Immature natural killer cell (primary cell): ENCODE results near the gene CTSS. TPM values are rescaled to one million over a fixed set of nuclear protein-coding genes. Genes with fewer than 3 reads are reported as not detected.
"Not testable (repeated sequence)": the region's sequence is repeated elsewhere in the genome, so short reads cannot be mapped to it uniquely, and the experiment has no call there.

ENCODE experiments used
- DNase-seq, 3 donors: peaks; one replicate each; pipeline ENCODE4 v3.0.0; 2022; ENCODE audit warnings: mixed read lengths in 1 of 3
- H3K27ac Mint-ChIP-seq, 6 donors: one replicate each; pipeline ENCODE4 v1.8.0; 2020; ENCODE audit warnings: mixed read lengths in 6 of 6, mild to moderate bottlenecking in 5 of 6, inconsistent platforms in 4 of 6, moderate library complexity in 3 of 6
- H3K27me3 Mint-ChIP-seq, 3 donors: one replicate each; pipeline ENCODE4 v1.8.0; 2020 to 2021; ENCODE audit warnings: low read depth in 3 of 3, mild to moderate bottlenecking in 3 of 3, mixed read lengths in 3 of 3, moderate library complexity in 3 of 3, inconsistent platforms in 1 of 3
- H3K36me3 Mint-ChIP-seq, 3 donors: one replicate each; pipeline ENCODE4 v1.8.0; 2020; ENCODE audit warnings: mixed read lengths in 3 of 3, inconsistent platforms in 2 of 3, mild to moderate bottlenecking in 2 of 3
- H3K4me1 Mint-ChIP-seq, 2 donors: one replicate each; pipeline ENCODE4 v1.8.0; 2020; ENCODE audit warnings: inconsistent platforms in 2 of 2, mild to moderate bottlenecking in 2 of 2, mixed read lengths in 2 of 2, moderate library complexity in 1 of 2
- H3K4me3 Mint-ChIP-seq, 5 donors: one replicate each; pipeline ENCODE4 v1.8.0; 2020; ENCODE audit warnings: mild to moderate bottlenecking in 5 of 5, mixed read lengths in 5 of 5, inconsistent platforms in 3 of 5, moderate library complexity in 3 of 5
- H3K9me3 Mint-ChIP-seq, 6 donors: one replicate each; pipeline ENCODE4 v1.8.0; 2020; ENCODE audit warnings: mild to moderate bottlenecking in 6 of 6, mixed read lengths in 6 of 6, inconsistent platforms in 4 of 6, moderate library complexity in 3 of 6
- polyA plus RNA-seq, 3 donors: library from polyadenylated mRNA; unstranded; fragments of 300-500 nt; fragmentation: Illumina TruSeq; gene quantifications; one replicate each; pipeline ENCODE4 v1.2.3, GENCODE V29; 2021

The CTSS gene
- 100 to 1,000 TPM; 162 to 235 (median 177) TPM for polyA plus RNA-seq

DNA sequence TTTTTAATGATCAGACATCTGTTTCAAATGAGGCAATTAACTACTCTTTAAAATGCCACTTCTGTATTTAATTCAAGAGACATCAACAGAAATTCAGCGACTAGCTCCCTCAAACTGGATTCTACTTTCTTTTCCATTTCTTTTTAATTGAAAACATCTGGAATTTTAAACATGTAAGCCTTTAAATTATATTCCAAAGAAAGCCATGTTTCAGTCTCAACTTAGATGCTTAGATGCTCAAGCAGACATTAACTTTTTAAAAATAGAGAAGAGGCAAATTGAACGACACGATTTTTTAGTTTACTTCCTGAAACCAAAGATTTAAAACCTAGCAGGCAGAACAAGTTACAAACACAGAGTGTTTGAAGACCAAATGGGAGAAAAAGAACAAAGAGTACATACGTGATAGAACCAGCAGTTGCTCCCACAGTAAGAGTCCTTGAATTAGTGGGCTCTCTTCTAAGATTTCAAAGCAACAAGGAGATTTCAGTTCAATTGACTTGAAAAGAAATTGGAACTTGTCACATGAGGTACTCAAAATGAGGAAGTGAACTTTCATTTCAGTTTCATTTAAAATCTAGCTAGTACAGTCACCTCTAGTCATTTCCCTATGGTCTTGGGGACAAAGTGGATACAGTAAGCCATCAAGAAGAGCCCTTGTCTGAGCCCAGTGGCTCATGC, at the start of gene CTSS:
Gene CTSS, minus strand, starts transcription at position 483 of the 681 bp plus-strand sequence. CDS start 1,015 bp downstream, outside the sequence.
- peaks cover 3 to 8% (median 4%) of the 10 kb centered on the region in 3 donors for H3K36me3 Mint-ChIP-seq
- H3K9me3 Mint-ChIP-seq, result no peaks in the 10 kb centered on the region
- peak within 1 kb of the TSS; percentile 90 to 97 (median 94) for H3K27ac Mint-ChIP-seq
- peak; percentile 27 to 44 (median 35) for DNase-seq
- H3K4me3 Mint-ChIP-seq, result peak within 1 kb of the TSS; percentile 90 to 99 (median 92)
- peaks cover 35 to 55% of the 10 kb centered on the region in 2 donors for H3K4me1 Mint-ChIP-seq
- peaks cover 0 to 3% (median 3%) of the 10 kb centered on the region in 3 donors for H3K27me3 Mint-ChIP-seq

DNA sequence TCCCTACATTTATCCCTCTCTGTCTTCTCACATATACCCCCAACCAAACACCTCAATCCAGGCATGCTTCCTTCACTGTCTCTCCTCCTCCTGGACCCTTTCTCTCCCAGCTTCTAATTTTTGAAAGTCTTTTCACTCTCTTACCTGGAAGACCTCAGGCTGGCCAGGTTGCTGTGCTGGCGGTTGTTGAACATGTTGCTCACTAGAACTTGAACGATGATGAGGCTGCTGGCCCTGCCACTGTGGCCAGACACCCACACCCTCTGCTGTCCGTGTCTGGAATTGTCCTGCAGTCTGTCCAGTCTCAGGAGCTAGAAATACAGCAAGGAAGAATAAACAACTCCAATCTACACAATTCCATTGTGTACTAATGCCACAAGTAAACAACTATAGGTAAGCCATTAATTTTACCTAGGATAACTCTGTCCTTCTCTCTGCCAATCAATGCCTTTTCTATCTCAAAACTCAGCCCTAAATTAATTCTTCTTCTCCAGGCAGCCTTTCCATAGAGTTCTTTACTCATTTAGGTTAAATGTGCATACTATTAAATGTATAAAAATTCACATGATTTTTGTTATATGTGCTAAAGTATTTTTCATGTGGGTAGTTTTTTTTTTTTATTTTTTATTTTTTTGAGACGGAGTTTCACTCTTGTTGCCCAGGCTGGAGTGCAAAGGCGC, 47.6 kb upstream of the CTSS start:
- DNase-seq, result peak in 1 of 3 donors; percentile 5
- no peak overlapping the region for H3K4me3 Mint-ChIP-seq
- H3K36me3 Mint-ChIP-seq, result peaks cover 14 to 27% (median 18%) of the 10 kb centered on the region in 3 donors
- peaks cover 0 to under 1% (median 0%) of the 10 kb centered on the region in 3 donors for H3K27me3 Mint-ChIP-seq
- peaks cover 0 to under 1% of the 10 kb centered on the region in 2 donors for H3K4me1 Mint-ChIP-seq
- no peak overlapping the region for H3K27ac Mint-ChIP-seq
- no peaks in the 10 kb centered on the region for H3K9me3 Mint-ChIP-seq

- peaks cover 11 to 14% of the 10 kb centered on the region in 2 donors for H3K4me1 Mint-ChIP-seq
- no peak for DNase-seq
- peaks cover 0 to 8% (median 1%) of the 10 kb centered on the region in 3 donors for H3K27me3 Mint-ChIP-seq
- H3K27ac Mint-ChIP-seq, result peak overlapping the region in 1 of 6 donors; percentile 26
- no peak overlapping the region for H3K4me3 Mint-ChIP-seq
- H3K9me3 Mint-ChIP-seq, result no peaks in the 10 kb centered on the region
- H3K36me3 Mint-ChIP-seq, result peaks cover 4 to 11% (median 8%) of the 10 kb centered on the region in 3 donors
Measured at GRCh38 chr1:150810958-150811659, 45.5 kb upstream of the CTSS start.

DNA sequence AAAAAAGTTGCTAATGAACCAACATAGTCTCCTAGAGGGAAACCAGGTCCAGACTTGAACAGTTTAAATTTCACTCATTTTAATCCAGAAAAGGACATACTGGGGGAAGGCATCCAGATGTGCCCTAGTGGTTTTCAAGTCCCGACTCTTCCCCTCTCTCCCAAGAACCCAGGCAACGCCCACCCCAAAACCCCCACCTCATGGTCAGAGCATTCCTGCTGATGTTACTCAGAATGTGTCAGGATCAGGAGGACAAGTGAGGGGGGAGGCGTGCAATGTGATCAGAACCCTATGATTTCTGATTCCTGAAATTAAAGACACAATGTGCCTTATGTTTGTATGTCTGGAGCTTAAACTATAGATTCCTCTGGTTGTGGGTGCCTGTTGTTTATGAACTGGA, 44.1 kb upstream of the CTSS start:
- H3K36me3 Mint-ChIP-seq, result peaks cover 0 to 7% (median 4%) of the 10 kb centered on the region in 3 donors

DNA sequence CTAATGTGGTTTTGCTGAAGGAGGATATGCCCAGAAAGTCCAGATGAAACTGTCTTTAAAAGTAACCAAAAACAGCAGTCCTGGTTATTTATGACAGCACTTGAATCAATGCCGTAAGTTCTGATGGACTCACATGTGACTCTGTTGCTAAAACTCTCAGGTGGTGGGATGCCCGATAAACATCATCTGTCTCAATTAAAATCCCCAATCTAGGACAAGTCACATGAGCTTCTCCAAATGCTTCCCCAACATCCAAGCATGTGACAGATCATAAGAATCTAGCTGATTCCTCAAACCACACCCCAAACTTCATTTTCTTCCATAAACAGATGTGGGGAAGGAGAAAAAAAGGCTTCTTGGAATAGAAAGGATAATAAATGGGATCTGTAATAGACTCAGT, 43.3 kb upstream of the CTSS start:
- Mint-ChIP-seq H3K9me3 (no peaks in the 10 kb centered on the region), H3K36me3 (peaks cover 0 to 7% (median 3%) of the 10 kb centered on the region in 3 donors), H3K4me3 (no peak overlapping the region), H3K27ac (no peak overlapping the region), H3K4me1 (peaks cover 11 to 14% of the 10 kb centered on the region in 2 donors), H3K27me3 (peaks cover 0 to 8% (median 1%) of the 10 kb centered on the region in 3 donors)
- DNase-seq, result no peak

More for the DNA sequence above, 44.1 kb upstream of the CTSS start:
- peak overlapping the region in 1 of 6 donors; percentile 27 for H3K27ac Mint-ChIP-seq
- no peak overlapping the region for H3K4me3 Mint-ChIP-seq
- DNase-seq, result no peak
- peaks cover 0 to 8% (median 1%) of the 10 kb centered on the region in 3 donors for H3K27me3 Mint-ChIP-seq
- peaks cover 11 to 14% of the 10 kb centered on the region in 2 donors for H3K4me1 Mint-ChIP-seq
- no peaks in the 10 kb centered on the region for H3K9me3 Mint-ChIP-seq

DNA sequence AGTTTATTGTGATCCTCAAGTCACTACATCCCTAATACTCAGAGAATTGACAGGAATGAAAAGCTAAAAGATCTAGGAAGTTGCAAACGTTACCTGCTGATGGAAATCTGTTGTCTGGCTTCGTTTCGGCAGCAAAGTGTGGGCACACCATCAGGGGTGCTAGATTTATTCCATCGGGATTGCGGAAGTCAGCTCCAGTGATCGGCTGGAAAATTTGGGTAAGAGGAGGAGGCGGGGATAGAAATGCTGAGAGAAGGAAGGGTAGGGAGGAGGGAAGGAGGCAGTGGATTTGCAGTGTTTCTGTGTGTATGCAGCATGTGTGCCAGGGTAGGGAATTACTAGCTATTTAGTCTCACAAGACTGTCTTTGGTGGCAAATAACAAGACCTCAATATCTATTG, 42.5 kb upstream of the CTSS start, which contains the start of gene CTSK:
Gene CTSK, minus strand, starts transcription at position 140 of the 400 bp plus-strand sequence. CDS start 1,455 bp downstream, outside the sequence.
- no peaks in the 10 kb centered on the region for H3K9me3 Mint-ChIP-seq
- no peak for DNase-seq
- no peak within 1 kb of the TSS for H3K4me3 Mint-ChIP-seq
- H3K27ac Mint-ChIP-seq, result peak within 1 kb of the TSS in 1 of 6 donors; percentile 60
- H3K27me3 Mint-ChIP-seq, result peaks cover 0 to 8% (median 1%) of the 10 kb centered on the region in 3 donors
- peaks cover 11 to 14% of the 10 kb centered on the region in 2 donors for H3K4me1 Mint-ChIP-seq
- peaks cover 0 to 7% (median 6%) of the 10 kb centered on the region in 3 donors for H3K36me3 Mint-ChIP-seq

DNA sequence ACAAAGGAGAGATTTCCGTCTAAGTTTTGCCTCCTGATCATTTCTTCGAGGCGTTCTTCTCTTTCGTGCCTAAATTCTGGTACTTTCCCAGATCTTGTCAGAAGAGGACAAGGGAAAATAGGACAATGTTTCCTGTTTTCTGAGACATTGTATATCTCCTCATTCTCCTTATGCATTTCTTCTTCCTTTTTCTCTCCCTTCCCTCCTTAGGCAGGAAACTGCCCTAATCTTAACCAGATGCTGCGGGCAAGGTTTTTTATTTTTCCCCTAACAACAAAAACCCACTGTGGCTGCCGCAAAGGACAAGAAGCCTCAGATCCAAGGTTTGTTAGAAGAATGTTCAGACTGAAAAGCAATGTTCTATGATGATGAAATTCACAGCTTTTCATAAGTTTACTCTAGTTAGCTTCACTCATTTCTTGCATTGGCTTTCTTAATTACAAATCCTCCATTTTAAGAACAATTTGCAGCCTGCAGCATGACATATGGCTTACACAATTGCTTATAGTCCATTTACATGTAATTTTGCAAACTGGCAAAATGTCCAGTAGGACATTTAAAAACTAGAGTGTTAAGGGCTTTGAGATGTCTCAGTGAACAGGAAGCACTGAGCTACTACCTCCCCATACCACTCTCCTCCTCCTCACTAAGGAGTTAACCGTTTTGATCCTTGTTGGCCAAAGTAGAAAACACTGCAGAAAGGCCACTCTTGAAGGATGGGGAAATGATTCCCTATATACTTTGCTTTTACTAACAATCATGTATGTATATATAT, 41.9 kb upstream of the CTSS start:
- peaks cover 0 to 8% (median 1%) of the 10 kb centered on the region in 3 donors for H3K27me3 Mint-ChIP-seq
- H3K36me3 Mint-ChIP-seq, result peaks cover 0 to 9% (median 7%) of the 10 kb centered on the region in 3 donors
- peaks cover 11 to 14% of the 10 kb centered on the region in 2 donors for H3K4me1 Mint-ChIP-seq
- no peak overlapping the region for H3K4me3 Mint-ChIP-seq
- peak overlapping the region in 1 of 6 donors; percentile 60 for H3K27ac Mint-ChIP-seq
- no peaks in the 10 kb centered on the region for H3K9me3 Mint-ChIP-seq
- no peak for DNase-seq

DNA sequence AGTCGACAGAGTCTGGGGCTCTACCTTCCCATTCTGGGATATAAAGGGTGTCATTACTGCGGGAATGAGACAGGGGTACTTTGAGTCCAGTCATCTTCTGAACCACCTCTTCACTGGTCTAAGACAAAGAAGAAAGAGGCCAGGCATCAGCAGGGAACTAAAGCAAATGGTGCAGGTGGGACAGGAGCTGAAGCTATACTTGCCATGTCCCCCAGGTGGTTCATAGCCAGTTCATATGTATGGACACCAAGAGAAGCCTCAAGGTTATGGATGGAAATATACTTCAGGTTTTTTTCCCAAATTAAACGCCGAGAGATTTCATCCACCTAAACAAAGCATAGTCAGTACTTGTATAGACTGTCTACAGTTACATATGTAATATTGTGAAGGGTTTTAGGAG, 40.3 kb upstream of the CTSS start:
- no peaks in the 10 kb centered on the region for H3K9me3 Mint-ChIP-seq
- H3K36me3 Mint-ChIP-seq, result peaks cover 2 to 9% (median 7%) of the 10 kb centered on the region in 3 donors
- H3K4me1 Mint-ChIP-seq, result peaks cover 11 to 14% of the 10 kb centered on the region in 2 donors
- H3K27me3 Mint-ChIP-seq, result peaks cover 0 to 8% (median 1%) of the 10 kb centered on the region in 3 donors
- no peak for DNase-seq
- no peak overlapping the region for H3K27ac Mint-ChIP-seq
- no peak overlapping the region for H3K4me3 Mint-ChIP-seq

DNA sequence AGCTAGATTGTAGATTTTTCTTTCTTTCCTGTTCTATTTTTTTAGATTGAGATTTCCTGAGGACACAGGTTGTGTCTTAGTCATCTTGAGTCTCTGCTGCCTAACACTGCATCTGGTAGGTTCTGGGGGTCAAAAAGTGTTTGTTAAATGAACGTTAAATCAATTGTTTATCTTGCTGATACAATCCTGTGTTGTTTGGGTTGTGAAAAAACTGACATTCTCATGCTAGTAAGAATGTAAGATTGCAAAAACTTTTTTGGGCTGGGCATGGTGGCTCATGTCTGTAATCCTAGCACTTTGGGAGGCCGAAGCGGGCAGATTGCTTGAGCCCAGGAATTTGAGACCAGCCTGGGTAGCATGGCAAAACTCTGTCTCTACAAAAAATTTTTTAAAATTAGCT, 39.1 kb upstream of the CTSS start:
- no peak for DNase-seq
- Mint-ChIP-seq H3K4me1 (peaks cover 11 to 14% of the 10 kb centered on the region in 2 donors), H3K27me3 (peaks cover 0 to 8% (median 1%) of the 10 kb centered on the region in 3 donors), H3K36me3 (peaks cover 4 to 12% (median 7%) of the 10 kb centered on the region in 3 donors), H3K4me3 (no peak overlapping the region), H3K9me3 (no peaks in the 10 kb centered on the region), H3K27ac (no peak overlapping the region)

DNA sequence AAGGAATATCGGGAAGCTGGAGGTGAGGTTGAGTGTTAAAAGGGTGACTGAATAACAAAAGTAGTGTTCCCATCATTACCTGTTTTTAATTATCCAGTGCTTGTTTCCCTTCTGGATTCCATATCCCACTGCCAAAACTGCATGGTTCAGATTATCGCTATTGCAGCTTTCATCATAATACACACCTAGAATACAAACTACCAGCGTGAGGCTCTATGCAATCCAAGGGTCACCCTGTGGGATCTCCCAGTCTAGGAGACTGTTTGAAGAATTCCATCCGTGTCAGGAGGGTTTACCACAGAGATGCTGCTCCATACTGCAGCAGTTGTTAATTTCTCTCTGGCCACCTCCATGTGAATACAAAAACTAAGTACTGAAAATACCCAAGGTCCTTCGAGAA, 33.5 kb upstream of the CTSS start:
- Mint-ChIP-seq H3K27ac (no peak overlapping the region), H3K4me1 (no peaks in the 10 kb centered on the region), H3K4me3 (no peak overlapping the region), H3K36me3 (peaks cover 18 to 35% (median 22%) of the 10 kb centered on the region in 3 donors), H3K27me3 (no peaks in the 10 kb centered on the region), H3K9me3 (no peaks in the 10 kb centered on the region)
- no peak for DNase-seq

- Mint-ChIP-seq H3K27me3 (peaks cover 0 to 2% (median 0%) of the 10 kb centered on the region in 3 donors), H3K36me3 (peaks cover 18 to 33% (median 22%) of the 10 kb centered on the region in 3 donors), H3K9me3 (no peaks in the 10 kb centered on the region), H3K4me1 (no peaks in the 10 kb centered on the region), H3K4me3 (no peak overlapping the region), H3K27ac (no peak overlapping the region)
- no peak for DNase-seq
Measured at GRCh38 chr1:150798525-150798924, 32.9 kb upstream of the CTSS start.

- H3K9me3 Mint-ChIP-seq, result no peaks in the 10 kb centered on the region
- H3K4me3 Mint-ChIP-seq, result no peak overlapping the region
- H3K4me1 Mint-ChIP-seq, result no peaks in the 10 kb centered on the region
- no peak overlapping the region for H3K27ac Mint-ChIP-seq
- DNase-seq, result no peak
- H3K36me3 Mint-ChIP-seq, result peaks cover 14 to 30% (median 22%) of the 10 kb centered on the region in 3 donors
- H3K27me3 Mint-ChIP-seq, result peaks cover 0 to 2% (median 0%) of the 10 kb centered on the region in 3 donors
Measured at GRCh38 chr1:150796374-150796773, 30.8 kb upstream of the CTSS start.

- H3K36me3 Mint-ChIP-seq, result peaks cover 10 to 25% (median 14%) of the 10 kb centered on the region in 3 donors
- H3K4me3 Mint-ChIP-seq, H3K4me1 Mint-ChIP-seq, H3K27ac Mint-ChIP-seq, DNase-seq, H3K27me3 Mint-ChIP-seq, H3K9me3 Mint-ChIP-seq: not testable (repeated sequence)
Measured at GRCh38 chr1:150793778-150794177, 28.2 kb upstream of the CTSS start.
